Effector memory CD4-positive, alpha-beta T cell (primary cell): ENCODE data around the gene G6PD.
"Not testable (repeated sequence)": the region's sequence is repeated elsewhere in the genome, so short reads cannot be mapped to it uniquely, and the experiment has no call there.

Experiments
- DNase-seq, 3 donors: peaks; one replicate each; pipeline ENCODE4 v3.0.0-alpha.2; 2020
- H3K27ac ChIP-seq: 2 replicates; pipeline ENCODE4 v1.7.0; 2013; ENCODE audit warnings: mild to moderate bottlenecking, low read length, moderate library complexity; ENCODE audit not compliant: insufficient read depth, poor library complexity, severe bottlenecking
- H3K27me3 ChIP-seq: replicated peaks from 2 replicates; pipeline ENCODE4 v1.7.0; 2013; ENCODE audit warnings: mild to moderate bottlenecking, low read length; ENCODE audit not compliant: insufficient read depth, control insufficient read depth, poor library complexity, severe bottlenecking
- H3K36me3 ChIP-seq: 2 replicates; pipeline ENCODE4 v1.7.0; 2013; ENCODE audit warnings: mild to moderate bottlenecking, low read length, moderate library complexity; ENCODE audit not compliant: control insufficient read depth, insufficient read depth
- H3K4me1 ChIP-seq: 2 replicates; pipeline ENCODE4 v1.7.0; 2013; ENCODE audit warnings: low read length, mild to moderate bottlenecking; ENCODE audit not compliant: control insufficient read depth, insufficient read depth, poor library complexity, severe bottlenecking
- H3K4me3 ChIP-seq: 2 replicates; pipeline ENCODE4 v1.7.0; 2013; ENCODE audit warnings: low read length, low read depth, mild to moderate bottlenecking; ENCODE audit not compliant: insufficient read depth, poor library complexity, severe bottlenecking
- H3K9me3 ChIP-seq: 2 replicates; pipeline ENCODE4 v1.7.0; 2013; ENCODE audit warnings: mild to moderate bottlenecking, low read length, moderate library complexity; ENCODE audit not compliant: control insufficient read depth

Gene G6PD

GRCh38 chrX:154542723-154543424 lies 3.8 kb downstream of the G6PD start:
- no peak overlapping the region for H3K27ac ChIP-seq

DNA sequence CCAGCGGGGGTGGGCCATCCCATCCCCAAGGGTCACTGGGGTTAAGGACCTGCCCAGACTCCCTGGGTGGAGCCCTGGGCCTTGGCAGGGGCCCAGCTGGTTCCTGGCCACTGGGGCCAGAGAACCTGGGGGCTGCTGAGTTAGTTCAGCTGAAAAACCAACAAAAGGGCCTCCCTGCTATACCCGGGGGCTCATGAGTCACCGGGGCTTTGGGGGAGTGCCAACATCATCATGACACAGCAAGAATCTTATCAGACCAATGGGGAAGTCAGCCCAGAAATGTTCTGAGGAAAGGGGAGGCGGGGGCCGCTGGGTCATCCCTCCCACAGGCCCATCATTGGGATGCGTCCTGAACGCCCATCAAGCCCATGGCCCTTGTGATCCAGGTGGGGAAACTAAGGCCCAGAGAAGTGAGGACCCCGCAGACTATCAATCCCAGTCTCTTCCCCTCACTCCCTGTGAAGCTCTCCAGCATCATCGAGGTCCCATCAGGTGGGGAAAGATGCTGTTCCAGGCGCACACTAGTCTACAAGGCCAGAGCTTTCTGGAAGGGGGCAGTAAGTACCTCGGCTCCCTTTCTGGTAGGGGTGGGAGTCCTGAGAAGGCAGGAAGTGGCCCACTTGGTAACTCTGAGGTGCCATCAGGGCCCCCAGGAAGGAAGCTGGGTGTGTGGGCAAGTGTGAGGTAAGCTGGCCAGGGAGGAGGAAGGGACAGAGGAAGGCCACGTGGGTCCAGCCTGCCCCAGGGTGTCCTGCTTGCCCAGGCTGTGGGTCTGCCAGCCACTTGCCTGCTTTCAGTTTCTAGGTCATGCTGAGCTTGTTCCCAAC lies 4.5 kb downstream of the G6PD start:
- no peaks in the 10 kb centered on the region for H3K27me3 ChIP-seq
- no peak overlapping the region for H3K4me3 ChIP-seq
- H3K4me1 ChIP-seq: no peaks in the 10 kb centered on the region
- H3K27ac ChIP-seq: no peak overlapping the region
- DNase-seq: no peak
- H3K36me3 ChIP-seq: no peaks in the 10 kb centered on the region
- H3K9me3 ChIP-seq: no peaks in the 10 kb centered on the region

More at GRCh38 chrX:154542723-154543424, 3.8 kb downstream of the G6PD start:
- DNase-seq: no peak
- H3K9me3 ChIP-seq: no peaks in the 10 kb centered on the region
- no peaks in the 10 kb centered on the region for H3K27me3 ChIP-seq
- no peak overlapping the region for H3K4me3 ChIP-seq
- H3K4me1 ChIP-seq: no peaks in the 10 kb centered on the region
- no peaks in the 10 kb centered on the region for H3K36me3 ChIP-seq

DNA sequence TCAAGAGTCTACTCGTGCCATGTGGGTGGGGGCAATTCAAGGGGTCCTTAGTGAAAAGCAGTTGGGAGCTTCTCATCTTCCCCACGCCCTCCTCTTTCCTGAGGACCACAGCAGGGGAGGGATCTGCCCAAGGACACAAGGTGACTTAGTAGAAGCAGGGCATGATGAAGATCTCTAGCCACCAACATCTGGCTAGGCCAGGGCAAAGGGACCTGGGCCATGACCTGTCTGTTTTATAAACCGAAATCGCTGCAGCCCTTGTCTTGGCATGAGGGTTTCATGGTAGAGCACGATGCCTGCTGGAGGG lies 5.1 kb downstream of the G6PD start:
- no peak overlapping the region for H3K27ac ChIP-seq

GRCh38 chrX:154540897-154541535 lies 5.6 kb downstream of the G6PD start:
- H3K36me3 ChIP-seq: no peaks in the 10 kb centered on the region
- no peak overlapping the region for H3K27ac ChIP-seq
- no peak overlapping the region for H3K4me3 ChIP-seq
- H3K4me1 ChIP-seq: no peaks in the 10 kb centered on the region
- no peaks in the 10 kb centered on the region for H3K27me3 ChIP-seq
- no peak for DNase-seq
- H3K9me3 ChIP-seq: no peaks in the 10 kb centered on the region

More for the DNA sequence above, 5.1 kb downstream of the G6PD start:
- Histone ChIP-seq H3K27me3 (no peaks in the 10 kb centered on the region), H3K9me3 (no peaks in the 10 kb centered on the region), H3K4me1 (no peaks in the 10 kb centered on the region), H3K4me3 (no peak overlapping the region), H3K36me3 (no peaks in the 10 kb centered on the region)
- DNase-seq: no peak

GRCh38 chrX:154540365-154540764 lies 6.3 kb downstream of the G6PD start:
- DNase-seq, H3K9me3 ChIP-seq, H3K4me1 ChIP-seq, H3K27ac ChIP-seq, H3K4me3 ChIP-seq, H3K36me3 ChIP-seq, H3K27me3 ChIP-seq: not testable (repeated sequence)

- no peak for DNase-seq
- H3K9me3 ChIP-seq: no peaks in the 10 kb centered on the region
- H3K4me3 ChIP-seq: no peak overlapping the region
- peaks cover 4% of the 10 kb centered on the region for H3K4me1 ChIP-seq
- no peaks in the 10 kb centered on the region for H3K27me3 ChIP-seq
- no peak overlapping the region for H3K27ac ChIP-seq
- no peaks in the 10 kb centered on the region for H3K36me3 ChIP-seq
These were observed 7.6 kb downstream of the G6PD start for GRCh38 chrX:154539077-154539476.

- Histone ChIP-seq H3K36me3 (peaks cover 18% of the 10 kb centered on the region), H3K27me3 (no peaks in the 10 kb centered on the region), H3K4me1 (peaks cover 4% of the 10 kb centered on the region), H3K9me3 (no peaks in the 10 kb centered on the region), H3K27ac (no peak overlapping the region), H3K4me3 (no peak overlapping the region)
- no peak for DNase-seq
These were observed 10.8 kb downstream of the G6PD start for GRCh38 chrX:154535892-154536291.

DNA sequence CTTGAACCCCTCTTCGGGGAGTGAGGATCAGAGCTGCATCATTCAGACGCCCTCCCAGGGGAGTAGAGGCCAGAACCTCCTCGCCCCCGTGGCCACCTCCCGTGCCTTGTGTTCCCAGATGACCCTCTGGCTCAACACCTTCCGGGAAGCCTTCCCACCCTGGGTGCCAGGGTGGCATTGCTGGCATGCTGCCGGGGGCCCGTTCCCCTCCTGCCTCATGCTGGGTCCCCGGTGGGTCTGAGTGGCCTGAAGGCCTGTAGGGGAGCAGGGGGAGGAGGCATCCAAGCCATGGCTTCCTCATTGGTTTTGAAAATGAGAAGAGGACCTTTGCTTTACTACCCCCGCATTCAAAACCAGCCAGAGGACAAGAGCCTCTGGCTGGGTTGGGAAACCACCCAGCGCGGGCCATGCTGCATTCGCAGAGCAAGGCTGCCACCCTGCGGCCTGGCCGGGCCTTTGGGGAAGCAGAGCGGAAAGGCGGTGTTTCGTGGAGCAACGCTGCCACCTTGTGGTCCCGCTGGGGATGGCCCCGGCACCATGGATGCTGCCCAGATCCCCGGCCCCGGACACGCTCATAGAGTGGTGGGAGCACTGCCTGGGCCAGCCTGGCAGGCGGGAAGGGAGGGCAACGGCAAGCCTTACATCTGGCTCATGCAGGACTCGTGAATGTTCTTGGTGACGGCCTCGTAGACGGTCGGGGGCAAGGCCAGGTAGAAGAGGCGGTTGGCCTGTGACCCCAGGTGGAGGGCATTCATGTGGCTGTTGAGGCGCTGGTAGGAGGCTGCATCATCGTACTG lies 11.9 kb downstream of the G6PD start:
- peak overlapping the region; percentile 65 for H3K27ac ChIP-seq
- peak; percentile 79 to 82 (median 81) for DNase-seq
- H3K27me3 ChIP-seq: no peaks in the 10 kb centered on the region
- peaks cover 4% of the 10 kb centered on the region for H3K4me1 ChIP-seq
- peaks cover 18% of the 10 kb centered on the region for H3K36me3 ChIP-seq
- no peak overlapping the region for H3K4me3 ChIP-seq
- H3K9me3 ChIP-seq: no peaks in the 10 kb centered on the region

DNA sequence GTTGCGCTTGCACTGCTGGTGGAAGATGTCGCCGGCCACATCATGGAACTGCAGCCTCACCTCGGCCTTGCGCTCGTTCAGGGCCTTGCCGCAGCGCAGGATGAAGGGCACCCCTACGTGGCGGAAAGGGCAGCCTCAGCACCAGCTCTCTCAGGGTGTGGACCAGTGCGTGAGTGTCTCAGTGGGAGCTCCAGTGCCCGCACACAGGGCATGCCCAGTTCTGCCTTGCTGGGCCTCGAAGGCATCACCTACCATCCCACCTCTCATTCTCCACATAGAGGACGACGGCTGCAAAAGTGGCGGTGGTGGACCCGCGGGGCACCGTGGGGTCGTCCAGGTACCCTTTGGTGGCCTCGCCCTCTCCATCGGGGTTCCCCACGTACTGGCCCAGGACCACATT lies 14.0 kb downstream of the G6PD start:
- Histone ChIP-seq H3K4me3 (no peak overlapping the region), H3K4me1 (peaks cover 4% of the 10 kb centered on the region), H3K36me3 (peaks cover 18% of the 10 kb centered on the region), H3K9me3 (no peaks in the 10 kb centered on the region), H3K27me3 (no peaks in the 10 kb centered on the region), H3K27ac (no peak overlapping the region)
- DNase-seq: no peak
